Right forelimb (tissue), 1 donor: ENCODE measurements around the gene RYR2.
A peak's percentile ranks its signal among the peaks of the same experiment; 100 is the strongest.

Experiments used
- DNase-seq: peaks from one replicate; pipeline ENCODE4 v3.0.0-alpha.2; 2018

Gene RYR2

GRCh38 chr1:237041795-237042525 is at the start of gene RYR2:
Gene RYR2, plus strand, starts transcription at chr1:237042184. Its CDS starts 338 bp downstream, at chr1:237042522.
- DNase-seq = peak; percentile 59

- DNase-seq = no peak
These were observed 49.5 kb upstream of the RYR2 start for GRCh38 chr1:236992449-236992848.

- no peak for DNase-seq
These were observed 47.5 kb upstream of the RYR2 start for GRCh38 chr1:236994450-236994849.

- no peak for DNase-seq
These were observed 44.6 kb upstream of the RYR2 start for GRCh38 chr1:236997361-236997760.

GRCh38 chr1:236997882-236998281 is 44.1 kb upstream of the RYR2 start:
- DNase-seq = no peak

- DNase-seq = no peak
These were observed 43.4 kb upstream of the RYR2 start for GRCh38 chr1:236998546-236998945.

GRCh38 chr1:237000191-237000590 is 41.8 kb upstream of the RYR2 start:
- DNase-seq = no peak

- no peak for DNase-seq
These were observed 38.5 kb upstream of the RYR2 start for GRCh38 chr1:237003516-237003915.

GRCh38 chr1:237004116-237004515 is 37.9 kb upstream of the RYR2 start, which contains the start of gene MT1HL1:
Gene MT1HL1, minus strand, starts transcription at chr1:237004441. Its CDS starts 69 bp downstream, at chr1:237004372.
- no peak for DNase-seq

GRCh38 chr1:237005674-237006073 is 36.3 kb upstream of the RYR2 start:
- no peak for DNase-seq

GRCh38 chr1:237007147-237007881 is 34.7 kb upstream of the RYR2 start:
- DNase-seq = no peak

GRCh38 chr1:237009611-237010010 is 32.4 kb upstream of the RYR2 start:
- DNase-seq = no peak

- no peak for DNase-seq
These were observed 30.6 kb upstream of the RYR2 start for GRCh38 chr1:237011432-237011831.

- no peak for DNase-seq
These were observed 29.6 kb upstream of the RYR2 start for GRCh38 chr1:237012361-237012760.

GRCh38 chr1:237012788-237013383 is 29.1 kb upstream of the RYR2 start:
- DNase-seq = no peak

- no peak for DNase-seq
These were observed 28.4 kb upstream of the RYR2 start for GRCh38 chr1:237013608-237014007.

- no peak for DNase-seq
These were observed 25.4 kb upstream of the RYR2 start for GRCh38 chr1:237016626-237017025.

GRCh38 chr1:237018896-237019295 is 23.1 kb upstream of the RYR2 start:
- DNase-seq = no peak

GRCh38 chr1:237025358-237026074 is 16.5 kb upstream of the RYR2 start:
- DNase-seq = no peak

GRCh38 chr1:237029240-237029639 is 12.7 kb upstream of the RYR2 start:
- DNase-seq = no peak

GRCh38 chr1:237029850-237030535 is 12.0 kb upstream of the RYR2 start:
- DNase-seq = no peak

- DNase-seq = no peak
These were observed 10.5 kb upstream of the RYR2 start for GRCh38 chr1:237031480-237031879.

- no peak for DNase-seq
These were observed 10.0 kb upstream of the RYR2 start for GRCh38 chr1:237032029-237032428.
